ENCODE data around the gene SGPP2. TPM values are rescaled to one million over a fixed set of nuclear protein-coding genes. Genes with fewer than 3 reads are reported as not detected.
A peak's percentile ranks its signal among the peaks of the same experiment; 100 is the strongest.

SGPP2 gene
- total and polyA plus RNA-seq, 2 donors from 2014 or later, result 8.2 to 89.8 TPM

- no peak overlapping the region for H3K27ac ChIP-seq (ENCODE audit: low read depth in 2 of 2, low read length in 2 of 2)
- intact Hi-C loops (cut with DNase I), result no loop called here
- peaks cover 0 to 5% (median 0%) of the 10 kb centered on the region in 3 donors for H3K4me1 ChIP-seq (ENCODE audit: control insufficient read depth in 2 of 3, insufficient read depth in 2 of 3, low read depth in 1 of 3, low read length in 3 of 3)
- DNase-seq (no peak), FAIRE-seq (no peak)
- H3K4me3 ChIP-seq (ENCODE audit: low read length in 3 of 3), result no peak overlapping the region
- H3K27me3 ChIP-seq (ENCODE audit: control insufficient read depth, insufficient read depth, low read length), result peaks cover 2% of the 10 kb centered on the region
- TF ChIP-seq CTCF (IDR thresholded peaks at IDR 0.05; ENCODE audit: borderline replicate concordance, extremely low read depth, insufficient read depth), result no peak
- H3K9me3 ChIP-seq (ENCODE audit: control insufficient read depth in 2 of 3, insufficient read depth in 1 of 3, low read length in 3 of 3), result no peaks in the 10 kb centered on the region
- H3K9ac ChIP-seq (ENCODE audit: low read length in 3 of 3), result no peak overlapping the region
- H3K36me3 ChIP-seq (ENCODE audit: control insufficient read depth in 2 of 3, insufficient read depth in 3 of 3, low read length in 3 of 3), result no peaks in the 10 kb centered on the region
Measured at GRCh38 chr2:222418739-222419138, 5.6 kb upstream of the SGPP2 start.

- TF ChIP-seq CTCF (IDR thresholded peaks at IDR 0.05; ENCODE audit: borderline replicate concordance, extremely low read depth, insufficient read depth), result no peak
- Histone ChIP-seq H3K9ac (ENCODE audit: low read length in 3 of 3) (no peak overlapping the region), H3K9me3 (ENCODE audit: control insufficient read depth in 2 of 3, insufficient read depth in 1 of 3, low read length in 3 of 3) (no peaks in the 10 kb centered on the region), H3K36me3 (ENCODE audit: control insufficient read depth in 2 of 3, insufficient read depth in 3 of 3, low read length in 3 of 3) (no peaks in the 10 kb centered on the region), H3K4me3 (ENCODE audit: low read length in 3 of 3) (no peak overlapping the region), H3K27ac (ENCODE audit: low read depth in 2 of 2, low read length in 2 of 2) (no peak overlapping the region), H3K27me3 (ENCODE audit: control insufficient read depth, insufficient read depth, low read length) (peaks cover 2% of the 10 kb centered on the region), H3K4me1 (ENCODE audit: control insufficient read depth in 2 of 3, insufficient read depth in 2 of 3, low read depth in 1 of 3, low read length in 3 of 3) (peaks cover 0 to 5% (median 0%) of the 10 kb centered on the region in 3 donors)
- DNase-seq (no peak), FAIRE-seq (no peak)
- intact Hi-C loops (cut with DNase I), result no loop called here
Measured at GRCh38 chr2:222420508-222420907, 3.8 kb upstream of the SGPP2 start.

DNA sequence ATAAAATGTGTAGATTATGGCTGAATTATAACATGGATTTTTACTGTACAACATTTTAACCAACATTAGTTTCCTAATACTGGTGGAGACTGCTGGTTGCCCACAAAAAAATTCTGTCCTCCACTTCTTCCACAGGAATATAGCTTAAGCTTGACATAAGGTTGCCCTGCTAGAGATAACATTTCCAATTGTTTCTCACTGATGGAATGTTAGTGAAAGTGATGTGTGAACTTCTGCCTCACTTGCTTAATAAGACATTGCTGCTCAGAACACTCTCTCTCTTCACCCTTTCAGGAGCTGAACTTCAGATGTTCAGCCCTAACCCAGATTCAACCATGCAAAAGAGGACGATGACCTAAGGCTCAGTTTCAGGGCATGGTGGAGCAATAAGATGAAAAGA is 2.7 kb upstream of the SGPP2 start:
- no peak for DNase-seq
- no peak for FAIRE-seq
- no peak for TF ChIP-seq CTCF (IDR thresholded peaks at IDR 0.05; ENCODE audit: borderline replicate concordance, extremely low read depth, insufficient read depth)
- intact Hi-C loops (cut with DNase I), result no loop called here
- Histone ChIP-seq H3K27me3 (ENCODE audit: control insufficient read depth, insufficient read depth, low read length) (peaks cover 2% of the 10 kb centered on the region), H3K9me3 (ENCODE audit: control insufficient read depth in 2 of 3, insufficient read depth in 1 of 3, low read length in 3 of 3) (no peaks in the 10 kb centered on the region), H3K4me1 (ENCODE audit: control insufficient read depth in 2 of 3, insufficient read depth in 2 of 3, low read depth in 1 of 3, low read length in 3 of 3) (peaks cover 0 to 5% (median 0%) of the 10 kb centered on the region in 3 donors), H3K36me3 (ENCODE audit: control insufficient read depth in 2 of 3, insufficient read depth in 3 of 3, low read length in 3 of 3) (no peaks in the 10 kb centered on the region), H3K27ac (ENCODE audit: low read depth in 2 of 2, low read length in 2 of 2) (no peak overlapping the region), H3K4me3 (ENCODE audit: low read length in 3 of 3) (no peak overlapping the region), H3K9ac (ENCODE audit: low read length in 3 of 3) (no peak overlapping the region)

- intact Hi-C loops (cut with DNase I), result no loop called here
- H3K9me3 ChIP-seq (ENCODE audit: control insufficient read depth in 2 of 3, insufficient read depth in 1 of 3, low read length in 3 of 3), result no peaks in the 10 kb centered on the region
- no peak for TF ChIP-seq CTCF (IDR thresholded peaks at IDR 0.05; ENCODE audit: borderline replicate concordance, extremely low read depth, insufficient read depth)
- FAIRE-seq, result no peak
- peaks cover 2% of the 10 kb centered on the region for H3K27me3 ChIP-seq (ENCODE audit: control insufficient read depth, insufficient read depth, low read length)
- H3K27ac ChIP-seq (ENCODE audit: low read depth in 2 of 2, low read length in 2 of 2), result no peak overlapping the region
- peaks cover 0 to 5% (median 2%) of the 10 kb centered on the region in 3 donors for H3K4me1 ChIP-seq (ENCODE audit: control insufficient read depth in 2 of 3, insufficient read depth in 2 of 3, low read depth in 1 of 3, low read length in 3 of 3)
- H3K9ac ChIP-seq (ENCODE audit: low read length in 3 of 3), result no peak overlapping the region
- peak in 2 of 5 donors; percentile 34 to 35 for DNase-seq
- no peaks in the 10 kb centered on the region for H3K36me3 ChIP-seq (ENCODE audit: control insufficient read depth in 2 of 3, insufficient read depth in 3 of 3, low read length in 3 of 3)
- H3K4me3 ChIP-seq (ENCODE audit: low read length in 3 of 3), result no peak overlapping the region
Measured at GRCh38 chr2:222423186-222423585, 1.2 kb upstream of the SGPP2 start.
